ENCODE measurements around the gene KCNQ2. TPM values are rescaled to one million over a fixed set of nuclear protein-coding genes. Genes with fewer than 3 reads are reported as not detected.

The KCNQ2 gene
- total RNA-seq, 1 donor, result 0.36 TPM

- H3K4me3 ChIP-seq (ENCODE audit: insufficient read depth, low read length), result no peak overlapping the region
- peak; percentile 85 for DNase-seq (ENCODE audit: insufficient read length, low spot score, missing footprints)
- no peak overlapping the region for H3K27ac ChIP-seq (ENCODE audit: low read depth, low read length)
- H3K4me1 ChIP-seq (ENCODE audit: insufficient read depth, low read length), result no peaks in the 10 kb centered on the region
- TF ChIP-seq CTCF (IDR thresholded peaks at IDR 0.05; ENCODE audit: extremely low read depth, low read depth, low read length), result no peak
- no peaks in the 10 kb centered on the region for H3K27me3 ChIP-seq (ENCODE audit: insufficient read depth, low read length)
- no peak overlapping the region for H3K4me2 ChIP-seq (ENCODE audit: insufficient read depth, low read length)
- H3K36me3 ChIP-seq (ENCODE audit: insufficient read depth, low read length), result no peaks in the 10 kb centered on the region
- H3K9me3 ChIP-seq (ENCODE audit: low read depth, low read length), result no peaks in the 10 kb centered on the region
- H4K20me1 ChIP-seq (ENCODE audit: insufficient read depth, low read length), result no peaks in the 10 kb centered on the region
- no peak overlapping the region for H2AFZ ChIP-seq (ENCODE audit: low read length)
- H3K79me2 ChIP-seq (ENCODE audit: insufficient read depth, low read length), result no peaks in the 10 kb centered on the region
These were observed 120.5 kb downstream of the KCNQ2 start for GRCh38 chr20:63351811-63352591.

- no peaks in the 10 kb centered on the region for H4K20me1 ChIP-seq (ENCODE audit: insufficient read depth, low read length)
- H3K36me3 ChIP-seq (ENCODE audit: insufficient read depth, low read length), result no peaks in the 10 kb centered on the region
- H3K4me3 ChIP-seq (ENCODE audit: insufficient read depth, low read length), result no peak overlapping the region
- no peak overlapping the region for H2AFZ ChIP-seq (ENCODE audit: low read length)
- H3K27me3 ChIP-seq (ENCODE audit: insufficient read depth, low read length), result no peaks in the 10 kb centered on the region
- H3K4me1 ChIP-seq (ENCODE audit: insufficient read depth, low read length), result no peaks in the 10 kb centered on the region
- H3K79me2 ChIP-seq (ENCODE audit: insufficient read depth, low read length), result no peaks in the 10 kb centered on the region
- H3K9me3 ChIP-seq (ENCODE audit: low read depth, low read length), result no peaks in the 10 kb centered on the region
- DNase-seq (ENCODE audit: insufficient read length, low spot score, missing footprints), result peak; percentile 83
- no peak overlapping the region for H3K27ac ChIP-seq (ENCODE audit: low read depth, low read length)
- TF ChIP-seq CTCF (IDR thresholded peaks at IDR 0.05; ENCODE audit: extremely low read depth, low read depth, low read length), result no peak
- no peak overlapping the region for H3K4me2 ChIP-seq (ENCODE audit: insufficient read depth, low read length)
These were observed 121.1 kb downstream of the KCNQ2 start for GRCh38 chr20:63351326-63351700.

- Histone ChIP-seq H3K4me3 (ENCODE audit: insufficient read depth, low read length) (no peak overlapping the region), H3K36me3 (ENCODE audit: insufficient read depth, low read length) (no peaks in the 10 kb centered on the region), H3K27ac (ENCODE audit: low read depth, low read length) (no peak overlapping the region), H3K27me3 (ENCODE audit: insufficient read depth, low read length) (no peaks in the 10 kb centered on the region), H4K20me1 (ENCODE audit: insufficient read depth, low read length) (no peaks in the 10 kb centered on the region), H3K4me2 (ENCODE audit: insufficient read depth, low read length) (no peak overlapping the region), H3K4me1 (ENCODE audit: insufficient read depth, low read length) (no peaks in the 10 kb centered on the region), H2AFZ (ENCODE audit: low read length) (no peak overlapping the region), H3K9me3 (ENCODE audit: low read depth, low read length) (no peaks in the 10 kb centered on the region), H3K79me2 (ENCODE audit: insufficient read depth, low read length) (no peaks in the 10 kb centered on the region)
- TF ChIP-seq CTCF (IDR thresholded peaks at IDR 0.05; ENCODE audit: extremely low read depth, low read depth, low read length), result no peak
- no peak for DNase-seq (ENCODE audit: insufficient read length, low spot score, missing footprints)
These were observed 121.7 kb downstream of the KCNQ2 start for GRCh38 chr20:63350597-63351325.

Other genes with a start within 250 kb of the KCNQ2 start
- gene BIRC7, start 236.8 kb downstream of the KCNQ2 start, total RNA-seq, result under 0.01 and 0.29 TPM in 2 replicates
- gene NKAIN4, start 218.2 kb downstream of the KCNQ2 start, total RNA-seq, result not detected in 2 replicates
- gene ARFGAP1, start 199.8 kb downstream of the KCNQ2 start, total RNA-seq, result 63.1 and 68.4 TPM in 2 replicates
- gene COL20A1, start 179.5 kb downstream of the KCNQ2 start, total RNA-seq, result not detected in 2 replicates
- gene CHRNA4, start 111.3 kb downstream of the KCNQ2 start, total RNA-seq, result not detected in 2 replicates
- gene EEF1A2, start 26.4 kb upstream of the KCNQ2 start, total RNA-seq, result not detected in 2 replicates
- gene PPDPF, start 48.1 kb upstream of the KCNQ2 start, total RNA-seq, result 52.2 and 85.4 TPM in 2 replicates
- gene PTK6, start 64.7 kb upstream of the KCNQ2 start, total RNA-seq, result under 0.01 TPM in 1 of 2 replicates, not detected in the other
- gene SRMS, start 75.1 kb upstream of the KCNQ2 start, total RNA-seq, result not detected in 2 replicates
- under 0.01 TPM in 1 of 2 replicates, not detected in the other for gene FNDC11, start 81.5 kb upstream of the KCNQ2 start, total RNA-seq
- 23.3 and 27.5 TPM in 2 replicates for gene HELZ2, start 101.6 kb upstream of the KCNQ2 start, total RNA-seq
- 7.4 and 9.4 TPM in 2 replicates for gene GMEB2, start 154.4 kb upstream of the KCNQ2 start, total RNA-seq
- 1.1 and 2.1 TPM in 2 replicates for gene STMN3, start 180.8 kb upstream of the KCNQ2 start, total RNA-seq
- 10.9 and 11.8 TPM in 2 replicates for gene RTEL1, start 185.7 kb upstream of the KCNQ2 start, total RNA-seq
- 2.1 and 2.9 TPM in 2 replicates for gene TNFRSF6B, start 224.0 kb upstream of the KCNQ2 start, total RNA-seq
- gene ARFRP1, start 235.3 kb upstream of the KCNQ2 start, total RNA-seq, result 21.7 and 23.0 TPM in 2 replicates
- 15.6 and 18.8 TPM in 2 replicates for gene ZGPAT, start 235.4 kb upstream of the KCNQ2 start, total RNA-seq

All from osteoblast (primary cell).